Caco-2 (cell line): Measurements from ENCODE around the gene NABP1. TPM values are rescaled to one million over a fixed set of nuclear protein-coding genes. Genes with fewer than 3 reads are reported as not detected.

Experiments used
- BruUV-seq: library from RNA; stranded (reverse); fragments of 400-500 nt; replicated peaks from 2 replicates; lab custom pipeline; 2021; lab: Mats Ljungman, UMichigan
- CTCF ChIA-PET: fragments of 300-600 bp; sonication (Branson Sonifier 250); formaldehyde crosslinking; loops from one replicate; lab custom pipeline; 2022; ENCODE audit warnings: antibody characterized with exemption; lab: Charles Lee
- POLR2A ChIA-PET: fragments of 300-600 bp; sonication (Branson Sonifier 250); formaldehyde crosslinking; loops from one replicate; lab custom pipeline; 2022; ENCODE audit warnings: antibody characterized with exemption; lab: Charles Lee
- DNase-seq, 2 experiments: peaks; one replicate each; pipeline versions ENCODE4 v3.0.0 to v3.0.0-alpha.2; 2020 to 2022
- H3K27me3 ChIP-seq: replicated peaks from 2 replicates; pipeline ENCODE4 v1.6.0; 2011; ENCODE audit warnings: low read length; ENCODE audit not compliant: control insufficient read depth, insufficient read depth
- H3K36me3 ChIP-seq: 2 replicates; pipeline ENCODE4 v1.5.1; 2011; ENCODE audit warnings: low read length; ENCODE audit not compliant: control insufficient read depth, insufficient read depth
- H3K4me1 ChIP-seq: fragments of 250-450 bp; sonication (Bioruptor Pico); 2 replicates; pipeline ENCODE4 v1.5.1; 2020; ENCODE audit warnings: mild to moderate bottlenecking
- H3K4me3 ChIP-seq: 2 replicates; pipeline ENCODE4 v1.5.1; 2011; ENCODE audit warnings: low read depth, mild to moderate bottlenecking, control low read depth, low read length
- H3K9me3 ChIP-seq: fragments of 250-450 bp; sonication (Bioruptor Pico); 2 replicates; pipeline ENCODE4 v1.5.1; 2020; ENCODE audit warnings: mild to moderate bottlenecking, moderate library complexity
- H3K27ac Mint-ChIP-seq: one replicate; pipeline ENCODE4 v1.8.0; 2022; ENCODE audit warnings: mixed read lengths; ENCODE audit not compliant: unreplicated experiment
- H3K27me3 Mint-ChIP-seq: one replicate; pipeline ENCODE4 v1.8.0; 2022; ENCODE audit warnings: mixed read lengths; ENCODE audit not compliant: insufficient read depth, unreplicated experiment
- H3K36me3 Mint-ChIP-seq: one replicate; pipeline ENCODE4 v1.8.0; 2022; ENCODE audit warnings: mild to moderate bottlenecking, mixed read lengths; ENCODE audit not compliant: insufficient read depth, unreplicated experiment
- H3K4me1 Mint-ChIP-seq: one replicate; pipeline ENCODE4 v1.8.0; 2022; ENCODE audit warnings: low read depth, mixed read lengths; ENCODE audit not compliant: unreplicated experiment
- H3K4me3 Mint-ChIP-seq: one replicate; pipeline ENCODE4 v1.8.0; 2022; ENCODE audit warnings: mild to moderate bottlenecking, moderate library complexity, mixed read lengths; ENCODE audit not compliant: unreplicated experiment
- H3K9me3 Mint-ChIP-seq: one replicate; pipeline ENCODE4 v1.8.0; 2022; ENCODE audit warnings: mixed read lengths; ENCODE audit not compliant: unreplicated experiment
- CTCF ChIP-seq, 2 experiments: fragments of 200-600 bp in 1 of 2; IDR thresholded peaks; 1 replicate in 1 of 2; 2 replicates in 1 of 2; pipeline versions ENCODE4 v1.5.1 to v1.8.0; 2011 to 2022; ENCODE audit warnings: antibody characterized with exemption in 1 of 2, control low read depth in 1 of 2, inconsistent platforms in 1 of 2, low read depth in 1 of 2, low read length in 1 of 2, mild to moderate bottlenecking in 1 of 2, moderate library complexity in 1 of 2; ENCODE audit not compliant: insufficient read depth in 1 of 2, severe bottlenecking in 1 of 2, unreplicated experiment in 1 of 2
- intact Hi-C: fragments of 100-400 bp; cut with micrococcal nuclease; formaldehyde crosslinking; loops from one replicate; pipeline ENCODE4 v1.10.0; 2022; ENCODE audit not compliant: unreplicated experiment
- total RNA-seq: library from RNA; stranded (reverse); gene quantifications from 2 replicates; pipeline ENCODE4 v1.2.3, GENCODE V29; 2022

The NABP1 gene
- total RNA-seq, 1 experiment from 2014 or later: 89.8 TPM

- Histone ChIP-seq H3K4me1 (peaks cover 31% of the 10 kb centered on the region), H3K9me3 (no peaks in the 10 kb centered on the region), H3K36me3 (no peaks in the 10 kb centered on the region), H3K27me3 (no peaks in the 10 kb centered on the region), H3K4me3 (no peak overlapping the region)
- ChIA-PET CTCF (no interaction called here), POLR2A (no interaction called here)
- no peak for TF ChIP-seq CTCF (IDR thresholded peaks at IDR 0.05; ENCODE audit: insufficient read depth in 1 of 2, low read depth in 1 of 2, low read length in 1 of 2, severe bottlenecking in 1 of 2, unreplicated experiment in 1 of 2)
- intact Hi-C loops: no loop called here
- BruUV-seq: no TSS peak
- H3K27me3 Mint-ChIP-seq: no peaks in the 10 kb centered on the region
- H3K9me3 Mint-ChIP-seq: no peaks in the 10 kb centered on the region
- H3K36me3 Mint-ChIP-seq: peaks cover 5% of the 10 kb centered on the region
- no peak overlapping the region for H3K27ac Mint-ChIP-seq
- no peak overlapping the region for H3K4me3 Mint-ChIP-seq
- H3K4me1 Mint-ChIP-seq: peaks cover 25% of the 10 kb centered on the region
- no peak for DNase-seq
Measured at GRCh38 chr2:191629976-191630712, 47.8 kb upstream of the NABP1 start.

GRCh38 chr2:191631754-191632153 is 46.2 kb upstream of the NABP1 start:
- H3K4me1 ChIP-seq: peaks cover 31% of the 10 kb centered on the region
- ChIA-PET CTCF (interaction anchor here (0.7 kb wide), 2 partner anchors 9 to 20 kb away, joined by 3 to 4 read pairs; no protein-coding TSS in a partner anchor), POLR2A (interaction anchor here (0.5 to 0.6 kb wide), 2 partner anchors 17 to 46 kb away, joined by 3 to 4 read pairs; no protein-coding TSS in a partner anchor)
- Mint-ChIP-seq H3K36me3 (peaks cover 5% of the 10 kb centered on the region), H3K27me3 (no peaks in the 10 kb centered on the region), H3K9me3 (no peaks in the 10 kb centered on the region), H3K27ac (no peak overlapping the region), H3K4me3 (no peak overlapping the region), H3K4me1 (peaks cover 32% of the 10 kb centered on the region)
- intact Hi-C loops: no loop called here
- TF ChIP-seq CTCF (IDR thresholded peaks at IDR 0.05; ENCODE audit: insufficient read depth in 1 of 2, low read depth in 1 of 2, low read length in 1 of 2, severe bottlenecking in 1 of 2, unreplicated experiment in 1 of 2): no peak
- H3K36me3 ChIP-seq: no peaks in the 10 kb centered on the region
- no peaks in the 10 kb centered on the region for H3K27me3 ChIP-seq
- H3K9me3 ChIP-seq: no peaks in the 10 kb centered on the region
- H3K4me3 ChIP-seq: no peak overlapping the region
- DNase-seq: no peak
- no TSS peak for BruUV-seq

GRCh38 chr2:191632426-191632825 is 45.5 kb upstream of the NABP1 start:
- CTCF ChIA-PET: interaction anchor here (0.7 kb wide), 1 partner anchor 9 kb away, joined by 4 read pairs; no protein-coding TSS in a partner anchor
- Mint-ChIP-seq H3K4me1 (peaks cover 32% of the 10 kb centered on the region), H3K4me3 (no peak overlapping the region), H3K27me3 (no peaks in the 10 kb centered on the region), H3K27ac (no peak overlapping the region), H3K36me3 (peaks cover 7% of the 10 kb centered on the region), H3K9me3 (no peaks in the 10 kb centered on the region)
- no peaks in the 10 kb centered on the region for H3K36me3 ChIP-seq
- no peaks in the 10 kb centered on the region for H3K27me3 ChIP-seq
- no peak for DNase-seq
- TF ChIP-seq CTCF (IDR thresholded peaks at IDR 0.05; ENCODE audit: insufficient read depth in 1 of 2, low read depth in 1 of 2, low read length in 1 of 2, severe bottlenecking in 1 of 2, unreplicated experiment in 1 of 2): no peak
- H3K4me1 ChIP-seq: peaks cover 31% of the 10 kb centered on the region
- no TSS peak for BruUV-seq
- no peak overlapping the region for H3K4me3 ChIP-seq
- intact Hi-C loops: no loop called here
- no peaks in the 10 kb centered on the region for H3K9me3 ChIP-seq
- POLR2A ChIA-PET: interaction anchor here (0.6 kb wide), 1 partner anchor 45 kb away, joined by 4 read pairs; no protein-coding TSS in a partner anchor
